ENCODE measurements around the gene OR10H4.

- TF ChIP-seq, protein P1, sequence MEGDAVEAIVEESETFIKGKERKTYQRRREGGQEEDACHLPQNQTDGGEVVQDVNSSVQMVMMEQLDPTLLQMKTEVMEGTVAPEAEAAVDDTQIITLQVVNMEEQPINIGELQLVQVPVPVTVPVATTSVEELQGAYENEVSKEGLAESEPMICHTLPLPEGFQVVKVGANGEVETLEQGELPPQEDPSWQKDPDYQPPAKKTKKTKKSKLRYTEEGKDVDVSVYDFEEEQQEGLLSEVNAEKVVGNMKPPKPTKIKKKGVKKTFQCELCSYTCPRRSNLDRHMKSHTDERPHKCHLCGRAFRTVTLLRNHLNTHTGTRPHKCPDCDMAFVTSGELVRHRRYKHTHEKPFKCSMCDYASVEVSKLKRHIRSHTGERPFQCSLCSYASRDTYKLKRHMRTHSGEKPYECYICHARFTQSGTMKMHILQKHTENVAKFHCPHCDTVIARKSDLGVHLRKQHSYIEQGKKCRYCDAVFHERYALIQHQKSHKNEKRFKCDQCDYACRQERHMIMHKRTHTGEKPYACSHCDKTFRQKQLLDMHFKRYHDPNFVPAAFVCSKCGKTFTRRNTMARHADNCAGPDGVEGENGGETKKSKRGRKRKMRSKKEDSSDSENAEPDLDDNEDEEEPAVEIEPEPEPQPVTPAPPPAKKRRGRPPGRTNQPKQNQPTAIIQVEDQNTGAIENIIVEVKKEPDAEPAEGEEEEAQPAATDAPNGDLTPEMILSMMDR (IDR thresholded peaks at IDR 0.05; ENCODE audit: low read length) = no peak
- TF ChIP-seq EZH2 (optimal IDR thresholded peaks at IDR 0.05; ENCODE audit: low read depth, low read length) = no peak
Measured at GRCh38 chr19:15991602-15992001, 42.8 kb downstream of the OR10H4 start.
